ENCODE data around the gene FGF11. TPM values are rescaled to one million over a fixed set of nuclear protein-coding genes. Genes with fewer than 3 reads are reported as not detected.

Gene FGF11
- total and polyA plus RNA-seq, 2 of the 13 experiments (the other 11 are each of a cell fraction or from before 2014, with no cell fraction given) = 0.20 to 7.6 TPM

- no peak for TF ChIP-seq E2F1 (CRISPR knock-in tag; IDR thresholded peaks at IDR 0.05)
- no peak for TF ChIP-seq KDM3A (CRISPR knock-in tag; IDR thresholded peaks at IDR 0.05; ENCODE audit: low read depth)
- no peak for TF ChIP-seq MLLT10 (CRISPR knock-in tag; IDR thresholded peaks at IDR 0.05)
- TF ChIP-seq DNMT3B (CRISPR knock-in tag; conservative IDR thresholded peaks at IDR 0.05) = no peak
- no peak for TF ChIP-seq NFIB (CRISPR knock-in tag; IDR thresholded peaks at IDR 0.05; ENCODE audit: borderline replicate concordance)
- TF ChIP-seq ZNF432 (CRISPR knock-in tag; IDR thresholded peaks at IDR 0.05; ENCODE audit: borderline replicate concordance) = no peak
- TF ChIP-seq ZNF468 (CRISPR knock-in tag; IDR thresholded peaks at IDR 0.05) = 0 out of 2 replicates have a peak, but pooled peaks have one; percentile 35
- peak; percentile 75 for TF ChIP-seq ZNF652 (CRISPR knock-in tag; IDR thresholded peaks at IDR 0.05; ENCODE audit: borderline replicate concordance, low read depth)
- no peak for TF ChIP-seq PLSCR1 (CRISPR knock-in tag; IDR thresholded peaks at IDR 0.05; ENCODE audit: borderline replicate concordance)
- TF ChIP-seq FOXP4 (CRISPR knock-in tag; IDR thresholded peaks at IDR 0.05) = no peak
- peak; percentile 69; the same call in 1 of the 2 replicates for TF ChIP-seq PATZ1 (CRISPR knock-in tag; IDR thresholded peaks at IDR 0.05)
- 0 out of 2 replicates have a peak, but pooled peaks have one; percentile 1 for TF ChIP-seq SIN3A (IDR thresholded peaks at IDR 0.05; ENCODE audit: borderline replicate concordance, low read depth, low read length)
- no peak for TF ChIP-seq FIP1L1 (IDR thresholded peaks at IDR 0.05; ENCODE audit: borderline replicate concordance, insufficient read depth, low read depth, low read length)
- TF ChIP-seq MAFK (conservative IDR thresholded peaks at IDR 0.05 in 1 of 2, IDR thresholded peaks at IDR 0.05 in 1 of 2; ENCODE audit: low read length in 2 of 2) = no peak
- peak; percentile 82 for TF ChIP-seq ZNF281 (CRISPR knock-in tag; IDR thresholded peaks at IDR 0.05; ENCODE audit: borderline replicate concordance)
- TF ChIP-seq BRD4 (CRISPR knock-in tag; IDR thresholded peaks at IDR 0.05) = 0 out of 2 replicates have a peak, but pooled peaks have one; percentile 41
- TF ChIP-seq ZNF274 (CRISPR knock-in tag; IDR thresholded peaks at IDR 0.05) = no peak
- 0 out of 2 replicates have a peak, but pooled peaks have one; percentile 46 for TF ChIP-seq BATF2 (CRISPR knock-in tag; IDR thresholded peaks at IDR 0.05)
Observed at GRCh38 chr17:7478276-7479212, 39.2 kb downstream of the FGF11 start (continued).

Data from HepG2 (cell line).